Hepatocyte (in vitro differentiated cells): ENCODE results near the gene ELL2. TPM values are rescaled to one million over a fixed set of nuclear protein-coding genes. Genes with fewer than 3 reads are reported as not detected.

ENCODE experiments used
- DNase-seq: peaks from one replicate; pipeline ENCODE4 v3.0.0-alpha.2; 2016; ENCODE audit warnings: low spot score
- H2AFZ ChIP-seq: fragments of 200-600 bp; sonication (generic); 2 replicates; pipeline ENCODE4 v1.6.0; 2016; ENCODE audit warnings: antibody characterized with exemption, mild to moderate bottlenecking
- H3K27ac ChIP-seq: fragments of 200-600 bp; sonication (generic); 2 replicates; pipeline ENCODE4 v1.5.1; 2016; ENCODE audit warnings: mild to moderate bottlenecking
- H3K27me3 ChIP-seq: fragments of 200-600 bp; sonication (generic); 2 replicates; pipeline ENCODE4 v1.6.1; 2016
- H3K36me3 ChIP-seq: fragments of 200-600 bp; sonication (generic); replicated peaks from 2 replicates; pipeline ENCODE4 v1.5.1; 2016; ENCODE audit warnings: low read depth; ENCODE audit not compliant: insufficient read depth
- H3K4me1 ChIP-seq: fragments of 200-600 bp; sonication (generic); 2 replicates; pipeline ENCODE4 v1.5.1; 2016; ENCODE audit warnings: mild to moderate bottlenecking, moderate library complexity; ENCODE audit not compliant: insufficient read depth
- H3K4me2 ChIP-seq: fragments of 200-600 bp; sonication (generic); 2 replicates; pipeline ENCODE4 v1.6.0; 2016
- H3K4me3 ChIP-seq: fragments of 200-600 bp; sonication (generic); 2 replicates; pipeline ENCODE4 v1.5.1; 2016; ENCODE audit warnings: mild to moderate bottlenecking
- H3K79me2 ChIP-seq: fragments of 200-600 bp; sonication (generic); 2 replicates; pipeline ENCODE4 v1.6.0; 2017; ENCODE audit warnings: mild to moderate bottlenecking
- H3K9me2 ChIP-seq: fragments of 200-600 bp; sonication (generic); replicated peaks from 2 replicates; pipeline ENCODE4 v1.6.0; 2017; ENCODE audit warnings: mild to moderate bottlenecking; ENCODE audit not compliant: insufficient read depth
- H3K9me3 ChIP-seq: fragments of 200-600 bp; sonication (generic); 2 replicates; pipeline ENCODE4 v1.5.1; 2016; ENCODE audit warnings: low read depth, mild to moderate bottlenecking
- H4K20me1 ChIP-seq: fragments of 200-600 bp; sonication (generic); 2 replicates; pipeline ENCODE4 v1.6.0; 2016; ENCODE audit warnings: mild to moderate bottlenecking; ENCODE audit not compliant: insufficient read depth, poor library complexity, severe bottlenecking
- EZH2 ChIP-seq: fragments of 200-600 bp; sonication (generic); IDR thresholded peaks from 2 replicates; pipeline ENCODE4 v1.6.1; 2016; ENCODE audit warnings: antibody characterized with exemption, mild to moderate bottlenecking, borderline replicate concordance
- EZH2phosphoT487 ChIP-seq: fragments of 200-600 bp; sonication (generic); IDR thresholded peaks from one replicate; pipeline ENCODE4 v1.6.1; 2018; ENCODE audit warnings: antibody characterized with exemption, mild to moderate bottlenecking, low read depth, moderate library complexity; ENCODE audit not compliant: unreplicated experiment, severe bottlenecking
- WGBS: methylation state at CpG from one replicate; pipeline ENCODE4 v1.1.6; 2016; ENCODE audit warnings: low lambda C conversion rate; ENCODE audit errors: missing lambda C conversion rate; 5-methylcytosine and 5-hydroxymethylcytosine counted together
- polyA plus RNA-seq: library from polyadenylated mRNA; unstranded; fragments of >200 nt; fragmentation: Nextera tagmentation; extraction: Ambion mirVana; gene quantifications from 2 replicates; pipeline ENCODE4 v1.2.1, GENCODE V29; 2016
- total RNA-seq: library from RNA; depleted of rRNA; stranded (reverse); fragments of >200 nt; gene quantifications from 2 replicates; pipeline ENCODE4 v1.2.3, GENCODE V29; 2014
- TF ChIP-seq, protein P1 (sequence below): fragments of 200-600 bp; sonication (generic); IDR thresholded peaks from 2 replicates; pipeline ENCODE4 v1.5.1; 2016; ENCODE audit warnings: antibody characterized with exemption, mild to moderate bottlenecking; ENCODE audit not compliant: poor library complexity

Gene ELL2
- total and polyA plus RNA-seq, 2 experiments from 2014 or later: 34.6 to 56.0 TPM

DNA sequence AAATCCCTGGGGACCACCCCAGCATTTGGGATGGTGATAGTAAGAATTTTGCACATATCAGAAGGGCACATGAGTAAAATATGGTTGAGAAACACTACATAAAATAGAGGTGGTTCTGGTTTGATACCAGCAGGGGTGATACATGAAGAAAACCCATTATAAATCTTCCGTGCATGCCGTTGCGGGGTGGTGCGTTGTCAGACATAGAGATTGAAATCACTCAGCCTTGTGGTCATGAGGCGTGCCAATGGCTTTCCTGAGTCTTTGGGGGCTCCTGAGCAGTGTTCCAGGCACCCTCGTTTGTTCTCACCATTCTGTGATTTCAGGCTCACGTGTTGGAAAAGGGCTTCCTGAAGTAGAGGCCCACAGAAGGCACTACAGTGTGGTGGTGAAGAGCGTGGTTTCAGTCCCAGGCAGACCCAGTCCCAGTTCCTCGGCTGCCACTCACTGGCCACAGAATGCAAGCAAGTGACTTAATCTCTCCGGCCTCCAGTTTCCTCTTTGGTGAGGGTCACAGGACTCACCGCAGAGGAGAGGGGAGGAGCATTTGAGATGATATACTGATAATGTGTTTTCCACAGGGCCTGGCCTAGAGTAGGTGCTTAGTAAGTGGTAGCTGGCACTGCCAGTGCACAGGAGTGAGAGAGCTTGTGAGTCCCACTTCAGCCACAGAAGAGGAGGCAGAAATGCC is 118.7 kb downstream of the ELL2 start:
- H3K27ac ChIP-seq: peak overlapping the region; percentile 54
- no peak overlapping the region for H3K4me3 ChIP-seq
- no peaks in the 10 kb centered on the region for H3K36me3 ChIP-seq
- no peaks in the 10 kb centered on the region for H3K27me3 ChIP-seq
- H2AFZ ChIP-seq: peak overlapping the region; percentile 39
- H4K20me1 ChIP-seq: no peaks in the 10 kb centered on the region
- H3K9me3 ChIP-seq: no peaks in the 10 kb centered on the region
- WGBS: 67% methylated on average over 11 of the region's 11 CpGs
- no peak overlapping the region for H3K4me2 ChIP-seq
- H3K79me2 ChIP-seq: no peaks in the 10 kb centered on the region
- no peaks in the 10 kb centered on the region for H3K4me1 ChIP-seq
- no peaks in the 10 kb centered on the region for H3K9me2 ChIP-seq
- TF ChIP-seq EZH2: no peak
- TF ChIP-seq, protein P1, sequence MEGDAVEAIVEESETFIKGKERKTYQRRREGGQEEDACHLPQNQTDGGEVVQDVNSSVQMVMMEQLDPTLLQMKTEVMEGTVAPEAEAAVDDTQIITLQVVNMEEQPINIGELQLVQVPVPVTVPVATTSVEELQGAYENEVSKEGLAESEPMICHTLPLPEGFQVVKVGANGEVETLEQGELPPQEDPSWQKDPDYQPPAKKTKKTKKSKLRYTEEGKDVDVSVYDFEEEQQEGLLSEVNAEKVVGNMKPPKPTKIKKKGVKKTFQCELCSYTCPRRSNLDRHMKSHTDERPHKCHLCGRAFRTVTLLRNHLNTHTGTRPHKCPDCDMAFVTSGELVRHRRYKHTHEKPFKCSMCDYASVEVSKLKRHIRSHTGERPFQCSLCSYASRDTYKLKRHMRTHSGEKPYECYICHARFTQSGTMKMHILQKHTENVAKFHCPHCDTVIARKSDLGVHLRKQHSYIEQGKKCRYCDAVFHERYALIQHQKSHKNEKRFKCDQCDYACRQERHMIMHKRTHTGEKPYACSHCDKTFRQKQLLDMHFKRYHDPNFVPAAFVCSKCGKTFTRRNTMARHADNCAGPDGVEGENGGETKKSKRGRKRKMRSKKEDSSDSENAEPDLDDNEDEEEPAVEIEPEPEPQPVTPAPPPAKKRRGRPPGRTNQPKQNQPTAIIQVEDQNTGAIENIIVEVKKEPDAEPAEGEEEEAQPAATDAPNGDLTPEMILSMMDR: peak; percentile 41
- DNase-seq: peak; percentile 63

DNA sequence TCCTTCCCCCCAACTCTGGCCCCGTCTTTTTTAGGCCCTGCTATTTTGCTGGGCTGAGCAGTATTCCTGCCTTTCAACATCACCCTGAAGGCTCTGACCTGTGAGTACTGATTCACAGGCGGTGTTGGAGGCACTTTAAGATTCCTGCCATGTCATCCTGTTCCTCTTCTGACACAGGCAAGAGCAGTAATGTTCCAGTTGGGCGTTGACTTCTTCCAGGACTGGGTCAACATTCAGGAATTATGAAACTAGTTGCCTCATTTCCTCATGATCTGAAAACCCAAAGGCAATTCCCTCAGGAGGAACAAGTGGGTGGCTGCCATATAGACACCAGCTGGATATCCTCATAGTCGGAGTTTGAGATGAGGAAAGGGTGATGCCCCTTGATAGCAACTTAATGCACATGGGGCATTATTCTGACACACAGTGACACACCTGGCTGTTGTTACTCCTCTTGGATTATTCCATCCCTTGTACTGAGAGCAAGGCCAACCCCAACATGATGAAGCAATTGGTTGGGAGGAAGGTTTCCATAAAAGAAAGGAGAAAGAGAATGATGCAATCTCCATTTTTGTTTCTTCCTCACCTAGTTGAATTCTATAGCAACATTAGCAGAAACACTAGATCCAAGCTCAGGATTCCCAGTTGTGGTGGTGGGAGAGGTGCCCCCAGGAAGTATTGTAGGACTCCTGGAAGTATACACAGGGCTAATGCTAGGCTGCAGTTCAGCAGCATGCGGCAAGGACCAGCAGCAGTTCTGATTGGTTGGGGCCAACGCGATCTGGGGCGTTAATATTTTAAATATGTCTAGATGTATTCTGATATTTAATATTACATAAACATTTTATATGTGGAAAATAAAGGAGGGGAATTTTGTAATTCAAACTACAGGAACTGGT is 119.5 kb downstream of the ELL2 start:
- H3K4me2 ChIP-seq: no peak overlapping the region
- H3K9me3 ChIP-seq: no peaks in the 10 kb centered on the region
- H2AFZ ChIP-seq: no peak overlapping the region
- H3K79me2 ChIP-seq: no peaks in the 10 kb centered on the region
- no peaks in the 10 kb centered on the region for H3K4me1 ChIP-seq
- TF ChIP-seq, protein P1: no peak
- TF ChIP-seq EZH2phosphoT487: no peak
- no peaks in the 10 kb centered on the region for H4K20me1 ChIP-seq
- H3K27me3 ChIP-seq: no peaks in the 10 kb centered on the region
- H3K9me2 ChIP-seq: no peaks in the 10 kb centered on the region
- no peaks in the 10 kb centered on the region for H3K36me3 ChIP-seq
- no peak for DNase-seq
- H3K27ac ChIP-seq: no peak overlapping the region
- 89% methylated on average over 8 of the region's 8 CpGs for WGBS
- no peak overlapping the region for H3K4me3 ChIP-seq

DNA sequence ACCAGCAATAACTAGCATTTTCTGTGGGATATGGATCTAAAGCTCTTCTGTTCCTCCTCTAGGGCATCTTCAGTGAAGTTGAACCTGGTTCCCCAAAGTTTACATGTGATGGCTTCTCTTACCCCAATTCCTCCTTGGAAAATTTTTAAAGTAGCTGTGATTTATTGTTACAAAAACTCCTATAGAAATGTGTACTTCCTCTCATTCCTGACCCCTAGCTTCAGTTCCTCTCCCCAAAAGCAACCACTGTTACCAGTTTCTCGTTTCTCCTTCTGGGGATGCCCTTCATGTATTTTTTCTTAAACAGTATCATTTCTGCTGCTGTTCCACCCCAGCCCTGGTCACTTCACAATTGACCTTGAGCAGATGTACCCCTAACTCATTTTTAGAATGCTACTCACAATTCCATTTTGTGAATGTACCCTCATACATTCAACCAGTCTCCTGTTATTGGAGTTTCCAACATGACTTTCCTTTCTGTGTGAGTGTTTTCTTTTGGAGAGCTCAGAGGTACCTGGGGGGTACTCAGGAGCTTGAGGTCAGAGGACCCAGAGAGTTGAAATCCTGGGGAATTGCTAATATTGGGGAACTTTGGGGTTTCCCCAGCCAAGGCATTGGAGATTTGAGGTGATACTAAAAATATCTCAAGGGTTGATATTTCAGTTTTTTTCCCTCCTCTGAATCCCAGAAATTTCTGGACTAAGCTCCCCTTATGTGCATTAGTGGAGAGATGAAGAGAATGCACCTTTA is 120.5 kb downstream of the ELL2 start:
- TF ChIP-seq EZH2phosphoT487 (no peak), EZH2 (no peak)
- TF ChIP-seq, protein P1: no peak
- no peaks in the 10 kb centered on the region for H3K4me1 ChIP-seq
- H3K27me3 ChIP-seq: no peaks in the 10 kb centered on the region
- no peaks in the 10 kb centered on the region for H3K9me2 ChIP-seq
- no peaks in the 10 kb centered on the region for H3K9me3 ChIP-seq
- no peak for DNase-seq
- 96% methylated on average over 1 of the region's 1 CpG for WGBS
- H4K20me1 ChIP-seq: no peaks in the 10 kb centered on the region
- H2AFZ ChIP-seq: no peak overlapping the region
- H3K4me2 ChIP-seq: no peak overlapping the region
- no peak overlapping the region for H3K27ac ChIP-seq
- H3K4me3 ChIP-seq: no peak overlapping the region
- H3K36me3 ChIP-seq: no peaks in the 10 kb centered on the region
- H3K79me2 ChIP-seq: no peaks in the 10 kb centered on the region
